PC-9 (cell line): ENCODE measurements around the gene STK39. TPM values are rescaled to one million over a fixed set of nuclear protein-coding genes. Genes with fewer than 3 reads are reported as not detected.

Experiments
- BruUV-seq: library from RNA; stranded (reverse); fragments of 400-500 nt; replicated peaks from 2 replicates; lab custom pipeline; 2021; lab: Mats Ljungman, UMichigan
- CTCF ChIA-PET: fragments of 300-600 bp; sonication (Branson Sonifier 250); formaldehyde crosslinking; loops from one replicate; lab custom pipeline; 2022; ENCODE audit warnings: antibody characterized with exemption; lab: Charles Lee
- POLR2A ChIA-PET: fragments of 300-600 bp; sonication (Branson Sonifier 250); formaldehyde crosslinking; loops from one replicate; lab custom pipeline; 2022; ENCODE audit warnings: antibody characterized with exemption; ENCODE audit not compliant: unreplicated experiment; lab: Charles Lee
- DNase-seq, 2 experiments: peaks; one replicate each; pipeline versions ENCODE4 v3.0.0 to v3.0.0-alpha.2; 2015 to 2022; ENCODE audit warnings: mixed read lengths in 1 of 2
- H2AFZ ChIP-seq: fragments of 200-600 bp; sonication (generic); 2 replicates; pipeline ENCODE4 v1.8.1; 2017; ENCODE audit warnings: antibody characterized with exemption
- H3F3A ChIP-seq: fragments of 200-600 bp; sonication (generic); 2 replicates; pipeline ENCODE4 v1.8.1; 2017; ENCODE audit warnings: antibody characterized with exemption, mild to moderate bottlenecking, low read depth; ENCODE audit not compliant: insufficient read depth
- H3K27ac ChIP-seq: fragments of 200-600 bp; sonication (generic); 2 replicates; pipeline ENCODE4 v1.6.1; 2016; ENCODE audit warnings: mixed run types
- H3K27me3 ChIP-seq: fragments of 200-600 bp; sonication (generic); 2 replicates; pipeline ENCODE4 v1.6.1; 2016; ENCODE audit warnings: low read depth, mixed run types; ENCODE audit not compliant: insufficient read depth
- H3K36me3 ChIP-seq: fragments of 200-600 bp; sonication (generic); 2 replicates; pipeline ENCODE4 v1.6.1; 2016; ENCODE audit warnings: low read depth, mixed run types
- H3K4me1 ChIP-seq: fragments of 200-600 bp; sonication (generic); replicated peaks from 2 replicates; pipeline ENCODE4 v1.6.1; 2016; ENCODE audit warnings: mixed run types; ENCODE audit not compliant: insufficient read depth
- H3K4me2 ChIP-seq: fragments of 200-600 bp; sonication (generic); 2 replicates; pipeline ENCODE4 v1.6.1; 2017; ENCODE audit warnings: mixed run types
- H3K4me3 ChIP-seq: fragments of 200-600 bp; sonication (generic); 2 replicates; pipeline ENCODE4 v1.6.1; 2016; ENCODE audit warnings: mixed run types
- H3K79me2 ChIP-seq: fragments of 200-600 bp; sonication (generic); 2 replicates; pipeline ENCODE4 v1.6.1; 2017; ENCODE audit warnings: low read depth, mixed run types
- H3K9me2 ChIP-seq: fragments of 200-600 bp; sonication (generic); 2 replicates; pipeline ENCODE4 v1.8.1; 2017; ENCODE audit warnings: mild to moderate bottlenecking; ENCODE audit not compliant: insufficient read depth
- H3K9me3 ChIP-seq: fragments of 200-600 bp; sonication (generic); 2 replicates; pipeline ENCODE4 v1.8.1; 2016; ENCODE audit warnings: low read depth; ENCODE audit not compliant: insufficient read depth
- H4K20me1 ChIP-seq: fragments of 200-600 bp; sonication (generic); 2 replicates; pipeline ENCODE4 v1.8.1; 2017; ENCODE audit not compliant: insufficient read depth
- EZH2 ChIP-seq: fragments of 200-600 bp; sonication (generic); IDR thresholded peaks from 2 replicates; pipeline ENCODE4 v1.8.0; 2017; ENCODE audit warnings: antibody characterized with exemption, low read depth
- intact Hi-C: fragments of 100-400 bp; cut with micrococcal nuclease; formaldehyde crosslinking; loops from one replicate; pipeline ENCODE4 v1.10.0; 2022; ENCODE audit not compliant: unreplicated experiment
- total RNA-seq: library from RNA; stranded (reverse); gene quantifications from 2 replicates; pipeline ENCODE4 v1.2.3, GENCODE V29; 2021
- TF ChIP-seq, protein P1 (sequence below): fragments of 200-600 bp; sonication (generic); conservative IDR thresholded peaks from 2 replicates; pipeline ENCODE4 v1.6.1; 2017; ENCODE audit warnings: mixed run types, antibody characterized with exemption, mild to moderate bottlenecking, moderate library complexity

The STK39 gene
- total RNA-seq, 1 experiment from 2014 or later, result 14.5 TPM

DNA sequence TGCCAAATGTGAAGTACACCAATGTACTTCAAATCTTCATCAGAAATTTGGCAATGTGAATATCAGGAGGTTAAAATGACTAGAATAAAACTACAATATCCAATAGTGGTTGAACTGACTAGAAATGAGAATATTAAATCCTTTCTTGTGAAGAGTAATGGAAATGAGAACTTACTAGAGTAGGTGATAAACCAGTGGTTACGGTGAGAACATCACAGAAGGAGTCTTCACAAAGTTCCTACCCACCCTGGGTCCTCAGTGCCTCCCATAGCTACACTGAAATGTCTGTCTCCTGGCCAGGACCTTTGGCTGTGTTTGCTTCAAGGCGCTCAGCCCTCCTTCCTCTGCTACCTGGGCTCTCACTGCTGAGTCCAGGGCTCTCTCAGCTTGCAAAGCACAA is 289.7 kb downstream of the STK39 start:
- TF ChIP-seq, protein P1, sequence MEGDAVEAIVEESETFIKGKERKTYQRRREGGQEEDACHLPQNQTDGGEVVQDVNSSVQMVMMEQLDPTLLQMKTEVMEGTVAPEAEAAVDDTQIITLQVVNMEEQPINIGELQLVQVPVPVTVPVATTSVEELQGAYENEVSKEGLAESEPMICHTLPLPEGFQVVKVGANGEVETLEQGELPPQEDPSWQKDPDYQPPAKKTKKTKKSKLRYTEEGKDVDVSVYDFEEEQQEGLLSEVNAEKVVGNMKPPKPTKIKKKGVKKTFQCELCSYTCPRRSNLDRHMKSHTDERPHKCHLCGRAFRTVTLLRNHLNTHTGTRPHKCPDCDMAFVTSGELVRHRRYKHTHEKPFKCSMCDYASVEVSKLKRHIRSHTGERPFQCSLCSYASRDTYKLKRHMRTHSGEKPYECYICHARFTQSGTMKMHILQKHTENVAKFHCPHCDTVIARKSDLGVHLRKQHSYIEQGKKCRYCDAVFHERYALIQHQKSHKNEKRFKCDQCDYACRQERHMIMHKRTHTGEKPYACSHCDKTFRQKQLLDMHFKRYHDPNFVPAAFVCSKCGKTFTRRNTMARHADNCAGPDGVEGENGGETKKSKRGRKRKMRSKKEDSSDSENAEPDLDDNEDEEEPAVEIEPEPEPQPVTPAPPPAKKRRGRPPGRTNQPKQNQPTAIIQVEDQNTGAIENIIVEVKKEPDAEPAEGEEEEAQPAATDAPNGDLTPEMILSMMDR, result no peak
- no peak for TF ChIP-seq EZH2
- Histone ChIP-seq H3K27me3 (no peaks in the 10 kb centered on the region), H3K36me3 (0 out of 2 replicates have a peak, but pooled peaks cover 8% of the 10 kb centered on the region), H3K27ac (no peak overlapping the region), H3K9me3 (no peaks in the 10 kb centered on the region), H3K4me3 (no peak overlapping the region), H3F3A (peaks cover 5% of the 10 kb centered on the region; the same call in 1 of the 2 replicates), H3K79me2 (no peaks in the 10 kb centered on the region), H4K20me1 (no peaks in the 10 kb centered on the region), H2AFZ (no peak overlapping the region), H3K4me1 (no peaks in the 10 kb centered on the region), H3K9me2 (no peaks in the 10 kb centered on the region), H3K4me2 (no peak overlapping the region)
- no peak for DNase-seq
- POLR2A ChIA-PET, result no interaction called here
- BruUV-seq, result no TSS peak
- CTCF ChIA-PET, result no interaction called here
- intact Hi-C loops, result no loop called here

DNA sequence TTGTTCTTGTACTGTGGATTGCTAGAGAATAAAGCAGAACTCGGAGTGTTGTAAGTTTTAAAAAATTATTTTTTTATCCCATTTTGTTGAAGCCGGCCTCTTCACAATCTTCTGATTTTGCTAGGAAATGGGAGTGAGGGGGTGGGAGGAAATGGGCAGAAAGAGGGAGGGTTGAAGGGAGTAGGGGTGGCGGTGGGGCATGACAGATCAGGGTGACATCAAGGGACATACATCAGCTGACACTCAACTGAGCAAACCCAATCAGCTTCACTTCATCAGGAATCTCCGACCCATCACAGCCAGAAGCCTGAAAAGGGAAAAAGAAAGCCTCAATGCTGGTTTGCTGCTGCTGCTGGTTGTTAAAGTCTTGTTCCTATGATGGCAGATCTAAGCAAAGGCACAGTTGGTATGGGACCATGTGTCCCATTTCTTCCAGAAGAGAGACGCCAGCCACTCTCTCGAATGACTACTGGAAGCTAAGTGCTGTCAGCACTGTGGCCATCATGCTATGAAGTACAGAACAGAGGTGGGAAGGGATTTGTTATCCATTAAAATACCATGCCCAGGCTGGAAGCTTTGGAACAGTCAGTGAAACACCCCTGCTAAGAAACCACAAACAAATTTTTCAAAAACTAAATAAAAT is 292.0 kb downstream of the STK39 start:
- CTCF ChIA-PET, result no interaction called here
- BruUV-seq, result no TSS peak

DNA sequence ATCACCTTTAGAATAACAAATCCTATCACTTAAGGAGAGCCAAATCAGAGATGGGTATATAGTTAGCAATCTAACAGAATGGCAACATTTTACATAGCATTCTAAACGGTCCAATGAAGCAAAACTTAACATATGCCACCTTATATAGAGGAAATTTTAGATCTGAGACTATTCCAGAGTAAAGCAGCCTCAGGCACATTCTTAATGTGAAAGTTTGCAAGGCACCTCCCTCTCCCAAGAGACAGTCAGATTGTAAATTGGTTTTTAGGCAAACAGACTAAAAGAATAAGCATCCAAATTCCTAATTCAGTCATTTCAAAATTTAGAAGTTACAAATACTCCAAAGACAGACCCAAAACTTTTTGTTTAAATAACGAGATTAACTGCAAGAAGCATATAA is 292.9 kb downstream of the STK39 start:
- Histone ChIP-seq H3K4me2 (no peak overlapping the region), H3K4me3 (no peak overlapping the region), H3K36me3 (0 out of 2 replicates have a peak, but pooled peaks cover 8% of the 10 kb centered on the region), H2AFZ (no peak overlapping the region), H4K20me1 (no peaks in the 10 kb centered on the region), H3K4me1 (no peaks in the 10 kb centered on the region), H3F3A (no peaks in the 10 kb centered on the region), H3K9me3 (no peaks in the 10 kb centered on the region), H3K79me2 (no peaks in the 10 kb centered on the region), H3K27ac (no peak overlapping the region), H3K9me2 (no peaks in the 10 kb centered on the region), H3K27me3 (no peaks in the 10 kb centered on the region)
- no peak for DNase-seq
- CTCF ChIA-PET, result no interaction called here
- POLR2A ChIA-PET, result no interaction called here
- intact Hi-C loops, result no loop called here
- no peak for TF ChIP-seq EZH2
- TF ChIP-seq, protein P1, result no peak
- BruUV-seq, result no TSS peak

More for the DNA sequence above, 292.0 kb downstream of the STK39 start:
- Histone ChIP-seq H3K9me2 (no peaks in the 10 kb centered on the region), H4K20me1 (no peaks in the 10 kb centered on the region), H3K4me1 (no peaks in the 10 kb centered on the region), H2AFZ (no peak overlapping the region), H3K9me3 (no peaks in the 10 kb centered on the region), H3K4me2 (no peak overlapping the region), H3K79me2 (no peaks in the 10 kb centered on the region), H3F3A (peaks cover 5% of the 10 kb centered on the region; the same call in 1 of the 2 replicates), H3K36me3 (0 out of 2 replicates have a peak, but pooled peaks cover 8% of the 10 kb centered on the region), H3K27me3 (no peaks in the 10 kb centered on the region), H3K27ac (no peak overlapping the region), H3K4me3 (no peak overlapping the region)
- TF ChIP-seq, protein P1, result no peak
- no peak for TF ChIP-seq EZH2
- no peak for DNase-seq
- POLR2A ChIA-PET, result no interaction called here
- intact Hi-C loops, result no loop called here
